ENCODE data around the gene GALNT6. TPM values are rescaled to one million over a fixed set of nuclear protein-coding genes. Genes with fewer than 3 reads are reported as not detected.

GALNT6 gene
- total RNA-seq, 1 donor from 2014 or later: 3.7 TPM

DNA sequence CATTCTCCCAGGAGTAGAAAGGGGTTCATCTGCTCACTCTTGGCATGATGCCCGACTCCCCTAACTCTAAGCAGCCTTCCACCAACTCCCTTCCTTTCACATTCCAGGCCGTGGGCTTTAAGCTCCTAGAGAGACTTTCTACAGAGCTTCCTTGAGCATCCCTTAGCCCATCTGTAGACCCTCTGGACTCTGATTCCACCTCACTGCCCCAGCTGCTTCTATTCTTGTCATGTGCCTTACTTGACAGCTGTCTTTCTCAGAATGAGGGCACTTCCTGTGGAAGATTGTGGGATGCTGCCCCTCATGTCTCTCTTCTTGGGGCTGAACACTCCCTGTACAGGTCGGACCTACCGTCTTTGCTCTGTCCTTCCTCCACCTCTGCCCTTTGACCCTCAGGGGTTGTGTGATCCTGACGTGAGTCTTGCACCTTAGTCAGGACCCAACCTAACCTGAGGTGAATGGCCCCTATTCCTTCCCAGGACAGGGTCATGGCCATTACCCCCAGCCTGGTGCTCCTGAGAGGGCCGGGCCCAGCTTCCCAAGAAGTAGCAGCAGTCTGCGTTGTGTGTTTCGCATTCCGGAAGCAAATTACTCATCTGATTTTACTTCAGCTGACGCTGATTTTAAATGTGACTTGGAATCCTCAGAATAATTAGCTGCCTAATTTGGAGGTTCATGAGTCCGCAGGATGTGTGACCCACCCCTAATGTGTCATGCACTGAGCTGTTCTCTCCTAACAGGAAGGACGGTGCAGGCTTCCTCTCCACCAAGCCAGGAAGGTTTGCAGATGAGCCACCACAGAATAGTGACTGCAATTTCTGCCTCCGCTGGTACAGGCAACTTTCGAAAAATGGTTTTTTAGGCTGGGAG is 2.7 kb upstream of the GALNT6 start:
- peak overlapping the region; percentile 45 for H3K4me3 Mint-ChIP-seq (ENCODE audit: low read depth)
- peaks cover 3% of the 10 kb centered on the region for H3K4me1 Mint-ChIP-seq (ENCODE audit: low read depth)
- no peak for DNase-seq (ENCODE audit: low spot score, unreplicated experiment)
- TF ChIP-seq, protein P1, sequence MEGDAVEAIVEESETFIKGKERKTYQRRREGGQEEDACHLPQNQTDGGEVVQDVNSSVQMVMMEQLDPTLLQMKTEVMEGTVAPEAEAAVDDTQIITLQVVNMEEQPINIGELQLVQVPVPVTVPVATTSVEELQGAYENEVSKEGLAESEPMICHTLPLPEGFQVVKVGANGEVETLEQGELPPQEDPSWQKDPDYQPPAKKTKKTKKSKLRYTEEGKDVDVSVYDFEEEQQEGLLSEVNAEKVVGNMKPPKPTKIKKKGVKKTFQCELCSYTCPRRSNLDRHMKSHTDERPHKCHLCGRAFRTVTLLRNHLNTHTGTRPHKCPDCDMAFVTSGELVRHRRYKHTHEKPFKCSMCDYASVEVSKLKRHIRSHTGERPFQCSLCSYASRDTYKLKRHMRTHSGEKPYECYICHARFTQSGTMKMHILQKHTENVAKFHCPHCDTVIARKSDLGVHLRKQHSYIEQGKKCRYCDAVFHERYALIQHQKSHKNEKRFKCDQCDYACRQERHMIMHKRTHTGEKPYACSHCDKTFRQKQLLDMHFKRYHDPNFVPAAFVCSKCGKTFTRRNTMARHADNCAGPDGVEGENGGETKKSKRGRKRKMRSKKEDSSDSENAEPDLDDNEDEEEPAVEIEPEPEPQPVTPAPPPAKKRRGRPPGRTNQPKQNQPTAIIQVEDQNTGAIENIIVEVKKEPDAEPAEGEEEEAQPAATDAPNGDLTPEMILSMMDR (IDR thresholded peaks at IDR 0.05; ENCODE audit: unreplicated experiment): no peak
- no peaks in the 10 kb centered on the region for H3K36me3 Mint-ChIP-seq (ENCODE audit: insufficient read depth)
- H3K9me3 Mint-ChIP-seq (ENCODE audit: low read depth): no peaks in the 10 kb centered on the region
- H3K27me3 Mint-ChIP-seq: peaks cover 66% of the 10 kb centered on the region
- H3K27ac Mint-ChIP-seq: no peak overlapping the region

DNA sequence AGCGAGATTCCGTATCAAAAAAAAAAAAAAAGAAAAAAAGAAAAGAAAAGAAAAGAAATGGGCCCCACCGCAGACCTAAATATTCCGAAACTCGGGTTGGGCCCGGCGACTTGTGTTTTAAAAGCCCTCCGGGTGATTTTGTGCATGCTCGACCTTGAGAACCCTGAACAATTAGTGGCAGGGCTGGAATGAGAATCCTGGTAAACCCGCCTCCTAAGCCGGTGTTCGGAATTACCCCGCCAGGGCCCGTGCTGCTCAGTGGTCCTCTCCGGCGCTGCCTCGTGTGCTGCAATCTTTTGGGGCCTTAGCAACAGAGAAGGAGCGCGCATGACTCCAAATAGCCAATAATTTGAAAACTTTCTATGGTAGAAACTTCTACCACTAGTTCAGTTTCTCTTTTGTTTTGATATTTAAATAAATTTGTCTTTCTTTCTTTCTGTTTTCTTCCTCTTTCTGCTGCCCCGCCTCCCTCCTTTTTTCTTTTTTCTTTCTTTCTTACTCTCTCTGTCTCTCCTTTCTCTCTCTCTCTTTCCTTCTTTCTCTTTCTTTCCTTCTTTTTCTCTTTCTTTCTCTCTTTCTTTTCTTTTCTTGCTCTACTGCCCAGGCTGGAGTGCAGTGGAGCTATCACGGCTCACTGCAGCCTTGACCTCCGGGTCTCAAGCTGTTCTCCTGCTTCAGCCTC is 1.5 kb upstream of the GALNT6 start:
- no peak for DNase-seq (ENCODE audit: low spot score, unreplicated experiment)
- Mint-ChIP-seq H3K4me1 (ENCODE audit: low read depth) (peaks cover 4% of the 10 kb centered on the region), H3K27me3 (peaks cover 71% of the 10 kb centered on the region), H3K36me3 (ENCODE audit: insufficient read depth) (no peaks in the 10 kb centered on the region), H3K9me3 (ENCODE audit: low read depth) (no peaks in the 10 kb centered on the region), H3K27ac (peak overlapping the region; percentile 89), H3K4me3 (ENCODE audit: low read depth) (peak overlapping the region; percentile 78)
- TF ChIP-seq, protein P1 (IDR thresholded peaks at IDR 0.05; ENCODE audit: unreplicated experiment): no peak

DNA sequence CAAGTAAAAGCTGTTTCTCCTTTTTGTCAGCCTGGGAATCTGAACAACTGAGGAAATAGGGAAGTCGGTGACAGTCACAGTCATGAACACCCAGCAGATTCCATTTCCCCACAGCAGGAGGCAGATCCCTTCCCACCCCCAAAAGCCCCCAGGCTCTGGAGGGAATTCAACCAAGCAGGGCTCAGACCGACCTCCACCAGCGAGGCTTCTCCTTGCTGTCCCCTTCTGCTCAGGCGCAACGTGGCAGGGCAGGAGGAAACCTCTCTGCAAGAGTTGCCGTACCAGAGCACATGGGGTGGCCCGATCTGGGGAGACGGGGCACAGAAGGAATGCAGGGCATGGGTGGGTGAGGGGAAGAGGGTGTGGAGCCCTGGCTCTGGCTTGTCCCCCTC is 319 bp downstream of the GALNT6 start:
- Mint-ChIP-seq H3K4me3 (ENCODE audit: low read depth) (peak overlapping the region; percentile 84), H3K27ac (peak overlapping the region; percentile 78), H3K36me3 (ENCODE audit: insufficient read depth) (no peaks in the 10 kb centered on the region), H3K4me1 (ENCODE audit: low read depth) (peaks cover 9% of the 10 kb centered on the region), H3K27me3 (peaks cover 71% of the 10 kb centered on the region), H3K9me3 (ENCODE audit: low read depth) (no peaks in the 10 kb centered on the region)
- TF ChIP-seq, protein P1 (IDR thresholded peaks at IDR 0.05; ENCODE audit: unreplicated experiment): no peak
- DNase-seq (ENCODE audit: low spot score, unreplicated experiment): no peak

DNA sequence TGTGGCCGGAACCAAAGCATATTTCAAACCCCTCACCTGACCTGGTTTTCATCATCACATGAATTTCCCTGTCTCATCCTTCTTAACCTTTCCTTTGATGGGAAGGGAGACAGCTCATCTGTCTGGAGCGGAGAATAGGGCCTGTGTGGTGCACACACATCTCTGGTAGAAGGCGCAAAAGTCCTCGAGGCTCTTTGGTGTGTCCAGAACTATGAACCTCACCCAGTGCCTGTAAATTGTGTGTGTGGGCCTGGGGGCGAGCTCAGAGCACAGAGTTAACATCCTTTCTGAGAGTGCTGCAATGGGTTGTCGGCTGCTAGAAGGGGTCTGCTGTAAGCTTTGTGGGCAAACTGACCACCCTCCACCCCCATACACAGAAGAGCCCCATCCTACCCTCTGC is 749 bp downstream of the GALNT6 start:
- H3K4me3 Mint-ChIP-seq (ENCODE audit: low read depth): peak overlapping the region; percentile 84
- no peak overlapping the region for H3K27ac Mint-ChIP-seq
- H3K9me3 Mint-ChIP-seq (ENCODE audit: low read depth): no peaks in the 10 kb centered on the region
- no peaks in the 10 kb centered on the region for H3K36me3 Mint-ChIP-seq (ENCODE audit: insufficient read depth)
- TF ChIP-seq, protein P1 (IDR thresholded peaks at IDR 0.05; ENCODE audit: unreplicated experiment): no peak
- H3K27me3 Mint-ChIP-seq: peaks cover 67% of the 10 kb centered on the region
- DNase-seq (ENCODE audit: low spot score, unreplicated experiment): no peak
- peaks cover 9% of the 10 kb centered on the region for H3K4me1 Mint-ChIP-seq (ENCODE audit: low read depth)

DNA sequence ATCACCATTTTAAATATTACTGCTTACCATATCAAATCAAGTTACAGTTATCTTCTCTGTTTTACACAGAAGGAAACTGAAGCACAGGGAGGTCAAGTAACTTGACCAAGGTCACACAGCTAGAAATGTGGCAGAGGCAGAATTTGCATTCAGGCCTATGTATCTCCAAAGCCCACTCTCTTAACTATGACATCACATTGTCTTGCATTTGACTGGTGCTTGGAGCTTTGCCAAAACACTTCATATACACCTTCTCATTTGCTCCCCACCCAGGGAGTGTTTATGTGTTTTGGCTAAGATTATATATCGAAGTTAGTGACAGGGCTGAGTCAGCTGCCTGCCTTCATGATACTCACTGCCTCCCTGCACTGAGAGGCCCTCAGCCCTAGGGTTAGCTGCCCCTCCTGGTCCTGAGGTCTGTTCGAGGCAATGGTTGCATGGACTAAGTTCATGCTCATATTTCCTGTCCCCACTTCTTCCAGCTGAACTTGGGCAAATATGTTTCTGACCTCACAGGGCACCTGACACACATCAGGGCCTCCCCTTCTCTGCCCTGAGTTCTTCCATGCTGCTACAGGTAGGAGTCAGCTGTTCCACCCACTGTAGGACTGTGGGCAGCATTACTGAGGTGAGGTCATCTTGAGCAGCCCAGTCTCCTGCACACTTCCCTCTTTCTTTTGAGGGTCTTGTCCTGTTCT is 1.8 kb downstream of the GALNT6 start:
- no peaks in the 10 kb centered on the region for H3K36me3 Mint-ChIP-seq (ENCODE audit: insufficient read depth)
- no peak overlapping the region for H3K4me3 Mint-ChIP-seq (ENCODE audit: low read depth)
- TF ChIP-seq, protein P1 (IDR thresholded peaks at IDR 0.05; ENCODE audit: unreplicated experiment): no peak
- peaks cover 9% of the 10 kb centered on the region for H3K4me1 Mint-ChIP-seq (ENCODE audit: low read depth)
- no peak for DNase-seq (ENCODE audit: low spot score, unreplicated experiment)
- no peak overlapping the region for H3K27ac Mint-ChIP-seq
- peaks cover 59% of the 10 kb centered on the region for H3K27me3 Mint-ChIP-seq
- no peaks in the 10 kb centered on the region for H3K9me3 Mint-ChIP-seq (ENCODE audit: low read depth)

Measured in progenitor cell of endocrine pancreas (in vitro differentiated cells).